Vagina (tissue), 2 donors: Measurements from ENCODE around the gene RABGAP1L. TPM values are rescaled to one million over a fixed set of nuclear protein-coding genes. Genes with fewer than 3 reads are reported as not detected.

Source experiments
- DNase-seq, 2 donors: peaks; one replicate each; pipeline ENCODE4 v3.0.0-alpha.2; 2017; ENCODE audit errors: extremely low spot score in 2 of 2
- H3K27ac ChIP-seq: fragments of 200-600 bp; sonication (generic); one replicate; pipeline ENCODE4 v1.5.1; 2019
- H3K27me3 ChIP-seq: fragments of 200-600 bp; sonication (generic); one replicate; pipeline ENCODE4 v1.5.1; 2019
- H3K36me3 ChIP-seq, 2 donors: fragments of 200-600 bp; sonication (generic); one replicate each; pipeline ENCODE4 v1.5.1; 2017 to 2019
- H3K4me1 ChIP-seq: fragments of 200-600 bp; sonication (generic); one replicate; pipeline ENCODE4 v1.5.1; 2019
- H3K4me3 ChIP-seq, 2 donors: fragments of 200-600 bp; sonication (generic); 1 replicate in 1 of 2; 2 replicates in 1 of 2; pipeline ENCODE4 v1.5.1; 2016 to 2019
- H3K9me3 ChIP-seq: fragments of 200-600 bp; sonication (generic); one replicate; pipeline ENCODE4 v1.5.1; 2019
- CTCF ChIP-seq, 3 experiments: fragments of 450-650 bp in 2 of 3; fragments of 200-600 bp in 1 of 3; sonication (generic) in 1 of 3; IDR thresholded peaks; one replicate each; pipeline ENCODE4 v1.5.1; 2017 to 2019; ENCODE audit warnings: antibody characterized with exemption in 3 of 3, mild to moderate bottlenecking in 2 of 3, moderate library complexity in 2 of 3
- POLR2A ChIP-seq, 2 donors: fragments of 450-650 bp; IDR thresholded peaks; one replicate each; pipeline ENCODE4 v1.6.1; 2017; ENCODE audit warnings: antibody characterized with exemption in 2 of 2, mild to moderate bottlenecking in 2 of 2, moderate library complexity in 2 of 2
- POLR2AphosphoS5 ChIP-seq, 2 donors: sonication (generic); formaldehyde crosslinking; IDR thresholded peaks; one replicate each; pipeline ENCODE4 v1.9.0; 2017; ENCODE audit warnings: antibody characterized with exemption in 2 of 2, mild to moderate bottlenecking in 2 of 2, low read depth in 1 of 2; ENCODE audit not compliant: insufficient read depth in 1 of 2
- intact Hi-C: fragments of 100-400 bp; cut with DNase I; formaldehyde crosslinking; loops from one replicate; pipeline ENCODE4 v1.15.1; 2023
- total RNA-seq: library from RNA; depleted of rRNA; stranded (reverse); fragments of >200 nt; gene quantifications from one replicate; pipeline ENCODE4 v1.2.3, GENCODE V29; 2016

RABGAP1L gene
- total RNA-seq, 1 donor from 2014 or later, result 40.0 TPM

GRCh38 chr1:174769961-174770549 is 610.7 kb downstream of the RABGAP1L start:
- peak in 1 of 2 donors; percentile 42 for TF ChIP-seq POLR2AphosphoS5 (IDR thresholded peaks at IDR 0.05; ENCODE audit: insufficient read depth in 1 of 2, low read depth in 1 of 2)
- TF ChIP-seq CTCF (IDR thresholded peaks at IDR 0.05), result peak; percentile 47 to 60 (median 59)
- no peak for TF ChIP-seq POLR2A (IDR thresholded peaks at IDR 0.05)
- Histone ChIP-seq H3K27ac (no peak overlapping the region), H3K27me3 (no peaks in the 10 kb centered on the region), H3K4me3 (no peak overlapping the region), H3K4me1 (no peaks in the 10 kb centered on the region), H3K9me3 (no peaks in the 10 kb centered on the region), H3K36me3 (no peaks in the 10 kb centered on the region)
- no peak for DNase-seq
- intact Hi-C loops, result loop anchor here (10.0 kb wide), 1 partner anchor 215 kb away; no protein-coding TSS in a partner anchor

- Histone ChIP-seq H3K4me1 (no peaks in the 10 kb centered on the region), H3K4me3 (no peak overlapping the region), H3K27me3 (no peaks in the 10 kb centered on the region), H3K36me3 (no peaks in the 10 kb centered on the region), H3K9me3 (no peaks in the 10 kb centered on the region), H3K27ac (no peak overlapping the region)
- no peak for TF ChIP-seq POLR2AphosphoS5 (IDR thresholded peaks at IDR 0.05; ENCODE audit: insufficient read depth in 1 of 2, low read depth in 1 of 2)
- no peak for TF ChIP-seq CTCF (IDR thresholded peaks at IDR 0.05)
- TF ChIP-seq POLR2A (IDR thresholded peaks at IDR 0.05), result no peak
- intact Hi-C loops, result no loop called here
- DNase-seq, result no peak
Measured at GRCh38 chr1:174775621-174776020, 616.3 kb downstream of the RABGAP1L start.

GRCh38 chr1:174777262-174777661 is 617.9 kb downstream of the RABGAP1L start:
- H3K4me1 ChIP-seq, result no peaks in the 10 kb centered on the region
- intact Hi-C loops, result no loop called here
- H3K9me3 ChIP-seq, result no peaks in the 10 kb centered on the region

GRCh38 chr1:174785510-174785909 is 626.2 kb downstream of the RABGAP1L start:
- intact Hi-C loops, result no loop called here
- no peaks in the 10 kb centered on the region for H3K9me3 ChIP-seq
- no peak overlapping the region for H3K4me3 ChIP-seq
- no peaks in the 10 kb centered on the region for H3K27me3 ChIP-seq
- DNase-seq, result no peak
- H3K4me1 ChIP-seq, result no peaks in the 10 kb centered on the region
- no peak for TF ChIP-seq POLR2AphosphoS5 (IDR thresholded peaks at IDR 0.05; ENCODE audit: insufficient read depth in 1 of 2, low read depth in 1 of 2)
- TF ChIP-seq POLR2A (IDR thresholded peaks at IDR 0.05), result no peak
- no peak for TF ChIP-seq CTCF (IDR thresholded peaks at IDR 0.05)
- H3K36me3 ChIP-seq, result no peaks in the 10 kb centered on the region
- no peak overlapping the region for H3K27ac ChIP-seq

More at GRCh38 chr1:174777262-174777661, 617.9 kb downstream of the RABGAP1L start:
- no peak for DNase-seq
- no peak for TF ChIP-seq POLR2AphosphoS5 (IDR thresholded peaks at IDR 0.05; ENCODE audit: insufficient read depth in 1 of 2, low read depth in 1 of 2)
- no peak for TF ChIP-seq CTCF (IDR thresholded peaks at IDR 0.05)
- TF ChIP-seq POLR2A (IDR thresholded peaks at IDR 0.05), result no peak
- H3K27me3 ChIP-seq, result no peaks in the 10 kb centered on the region
- no peak overlapping the region for H3K4me3 ChIP-seq
- H3K27ac ChIP-seq, result no peak overlapping the region
- no peaks in the 10 kb centered on the region for H3K36me3 ChIP-seq

GRCh38 chr1:174786358-174786757 is 627.0 kb downstream of the RABGAP1L start:
- Histone ChIP-seq H3K9me3 (no peaks in the 10 kb centered on the region), H3K4me1 (no peaks in the 10 kb centered on the region), H3K4me3 (no peak overlapping the region), H3K36me3 (no peaks in the 10 kb centered on the region), H3K27ac (no peak overlapping the region), H3K27me3 (no peaks in the 10 kb centered on the region)
- TF ChIP-seq POLR2A (IDR thresholded peaks at IDR 0.05) (no peak), CTCF (IDR thresholded peaks at IDR 0.05) (no peak), POLR2AphosphoS5 (IDR thresholded peaks at IDR 0.05; ENCODE audit: insufficient read depth in 1 of 2, low read depth in 1 of 2) (no peak)
- no peak for DNase-seq
- intact Hi-C loops, result no loop called here
